Keratinocyte (primary cell): ENCODE measurements around the gene DDX43. TPM values are rescaled to one million over a fixed set of nuclear protein-coding genes. Genes with fewer than 3 reads are reported as not detected.

Experiments
- DNase-seq: peaks from one replicate; pipeline ENCODE4 v3.0.0-alpha.2; 2011; ENCODE audit warnings: low read depth, missing footprints, low spot score
- FAIRE-seq: peaks from 2 replicates; lab custom pipeline; 2011; peaks lifted over from hg19 to GRCh38; lab: Jason Lieb, UNC
- H2AFZ ChIP-seq: 2 replicates; pipeline ENCODE4 v1.6.0; 2012; ENCODE audit warnings: low read length, control low read depth, inconsistent platforms; ENCODE audit not compliant: control insufficient read depth
- H3K27ac ChIP-seq: 2 replicates; pipeline ENCODE4 v1.5.1; 2011; ENCODE audit warnings: low read length; ENCODE audit not compliant: control insufficient read depth, insufficient read depth
- H3K27me3 ChIP-seq: 3 replicates; pipeline ENCODE4 v1.6.0; 2011; ENCODE audit warnings: low read length; ENCODE audit not compliant: control insufficient read depth, insufficient read depth; ENCODE audit errors: extremely low read depth
- H3K36me3 ChIP-seq, 2 experiments: 2 replicates in 1 of 2; 3 replicates in 1 of 2; pipeline ENCODE4 v1.5.1; 2011; ENCODE audit warnings: low read length in 2 of 2, mild to moderate bottlenecking in 1 of 2; ENCODE audit not compliant: control insufficient read depth in 2 of 2, insufficient read depth in 2 of 2; ENCODE audit errors: extremely low read depth in 1 of 2
- H3K4me1 ChIP-seq: 3 replicates; pipeline ENCODE4 v1.5.1; 2011; ENCODE audit warnings: low read length; ENCODE audit not compliant: control insufficient read depth, insufficient read depth; ENCODE audit errors: extremely low read depth
- H3K4me2 ChIP-seq: 3 replicates; pipeline ENCODE4 v1.6.0; 2011; ENCODE audit warnings: low read depth, low read length; ENCODE audit not compliant: control insufficient read depth, insufficient read depth; ENCODE audit errors: extremely low read depth
- H3K4me3 ChIP-seq, 3 experiments: fragments of 200-600 bp in 1 of 3; sonication (generic) in 1 of 3; 2 replicates in 2 of 3; 3 replicates in 1 of 3; pipeline ENCODE4 v1.5.1; 2011 to 2016; ENCODE audit warnings: low read length in 3 of 3, mild to moderate bottlenecking in 3 of 3, control low read depth in 2 of 3, inconsistent platforms in 1 of 3, low read depth in 1 of 3, mixed read lengths in 1 of 3, mixed run types in 1 of 3, moderate library complexity in 1 of 3; ENCODE audit not compliant: control insufficient read depth in 2 of 3, insufficient read depth in 2 of 3; ENCODE audit errors: extremely low read depth in 1 of 3
- H3K79me2 ChIP-seq: 2 replicates; pipeline ENCODE4 v1.6.0; 2012; ENCODE audit warnings: low read length; ENCODE audit not compliant: control insufficient read depth, insufficient read depth
- H3K9ac ChIP-seq: 3 replicates; pipeline ENCODE4 v1.6.0; 2011; ENCODE audit warnings: low read length; ENCODE audit not compliant: control insufficient read depth, insufficient read depth; ENCODE audit errors: extremely low read depth
- H3K9me1 ChIP-seq: 3 replicates; pipeline ENCODE4 v1.6.0; 2011; ENCODE audit warnings: low read length; ENCODE audit not compliant: control insufficient read depth, insufficient read depth; ENCODE audit errors: extremely low read depth
- H3K9me3 ChIP-seq: 2 replicates; pipeline ENCODE4 v1.5.1; 2012; ENCODE audit warnings: low read depth, low read length; ENCODE audit not compliant: control insufficient read depth
- H4K20me1 ChIP-seq: 3 replicates; pipeline ENCODE4 v1.6.0; 2011; ENCODE audit warnings: low read length; ENCODE audit not compliant: control insufficient read depth, insufficient read depth; ENCODE audit errors: extremely low read depth
- EZH2 ChIP-seq: IDR thresholded peaks from one replicate; pipeline ENCODE4 v1.6.1; 2012; ENCODE audit warnings: inconsistent platforms, mild to moderate bottlenecking, low read length, moderate library complexity
- dilution Hi-C: fragments of 300-500 bp; cut with MboI; formaldehyde crosslinking; loops from one replicate; pipeline ENCODE4 v1.7.0; 2020; ENCODE audit warnings: low sequenced_read_pairs; ENCODE audit not compliant: extremely low pct_ligation_motif_present
- polyA plus RNA-seq, 5 experiments: library from polyadenylated mRNA; depleted of rRNA in 3 of 5; stranded (reverse) in 3 of 5; stranded (forward) in 1 of 5; unstranded in 1 of 5; fragments of >200 nt; gene quantifications; 1 replicate in 1 of 5; 2 replicates in 3 of 5; 3 replicates in 1 of 5; pipeline versions ENCODE4 v1.2.1 to v1.2.3, GENCODE V29; 2011 to 2012; ENCODE audit warnings: missing spikeins in 2 of 5, low read depth in 1 of 5, low replicate concordance in 1 of 5
- TF ChIP-seq, protein P1 (sequence below), 3 experiments: IDR thresholded peaks in 1 of 3; conservative IDR thresholded peaks in 1 of 3; optimal IDR thresholded peaks in 1 of 3; 2 replicates in 2 of 3; 3 replicates in 1 of 3; pipeline versions ENCODE3 to v1.5.1; 2011; ENCODE audit warnings: low read length in 3 of 3, mild to moderate bottlenecking in 3 of 3, moderate library complexity in 2 of 3, control low read depth in 1 of 3, inconsistent platforms in 1 of 3; ENCODE audit not compliant: insufficient read depth in 2 of 3; ENCODE audit errors: extremely low read depth in 1 of 3

DDX43 gene
- polyA plus RNA-seq, 1 donor (not counting 4 experiments of a cell fraction or from before 2014, with no cell fraction given), result 0.33 TPM

DNA sequence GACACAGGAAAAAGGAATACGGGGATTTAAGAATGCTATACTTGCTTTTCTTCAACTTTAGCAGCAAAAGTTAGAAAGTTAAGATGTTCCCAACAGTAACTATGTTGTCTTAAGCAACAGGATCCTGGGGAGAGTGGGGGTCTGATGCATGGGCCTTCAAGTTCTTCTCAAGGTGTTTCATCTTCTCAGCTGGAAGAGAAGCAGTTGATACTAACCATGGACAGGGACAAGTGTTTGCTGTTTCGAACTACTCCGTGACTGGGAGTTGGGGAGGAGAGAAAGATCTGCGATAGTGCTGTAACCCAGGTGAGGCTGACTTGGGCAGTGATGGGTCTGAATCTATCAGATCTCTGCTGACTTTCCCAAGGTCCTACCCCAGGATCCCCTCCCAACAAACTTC, 26.0 kb upstream of the DDX43 start:
- no peak overlapping the region for H2AFZ ChIP-seq
- dilution Hi-C loops, result no loop called here
- no peak overlapping the region for H3K27ac ChIP-seq
- FAIRE-seq, result no peak
- no peaks in the 10 kb centered on the region for H3K27me3 ChIP-seq
- no peaks in the 10 kb centered on the region for H3K79me2 ChIP-seq
- H4K20me1 ChIP-seq, result no peaks in the 10 kb centered on the region
- H3K9ac ChIP-seq, result no peak overlapping the region
- no peak for DNase-seq
- TF ChIP-seq, protein P1, sequence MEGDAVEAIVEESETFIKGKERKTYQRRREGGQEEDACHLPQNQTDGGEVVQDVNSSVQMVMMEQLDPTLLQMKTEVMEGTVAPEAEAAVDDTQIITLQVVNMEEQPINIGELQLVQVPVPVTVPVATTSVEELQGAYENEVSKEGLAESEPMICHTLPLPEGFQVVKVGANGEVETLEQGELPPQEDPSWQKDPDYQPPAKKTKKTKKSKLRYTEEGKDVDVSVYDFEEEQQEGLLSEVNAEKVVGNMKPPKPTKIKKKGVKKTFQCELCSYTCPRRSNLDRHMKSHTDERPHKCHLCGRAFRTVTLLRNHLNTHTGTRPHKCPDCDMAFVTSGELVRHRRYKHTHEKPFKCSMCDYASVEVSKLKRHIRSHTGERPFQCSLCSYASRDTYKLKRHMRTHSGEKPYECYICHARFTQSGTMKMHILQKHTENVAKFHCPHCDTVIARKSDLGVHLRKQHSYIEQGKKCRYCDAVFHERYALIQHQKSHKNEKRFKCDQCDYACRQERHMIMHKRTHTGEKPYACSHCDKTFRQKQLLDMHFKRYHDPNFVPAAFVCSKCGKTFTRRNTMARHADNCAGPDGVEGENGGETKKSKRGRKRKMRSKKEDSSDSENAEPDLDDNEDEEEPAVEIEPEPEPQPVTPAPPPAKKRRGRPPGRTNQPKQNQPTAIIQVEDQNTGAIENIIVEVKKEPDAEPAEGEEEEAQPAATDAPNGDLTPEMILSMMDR (optimal IDR thresholded peaks at IDR 0.05 in 1 of 3, IDR thresholded peaks at IDR 0.05 in 1 of 3, conservative IDR thresholded peaks at IDR 0.05 in 1 of 3; ENCODE audit: extremely low read depth in 1 of 3, insufficient read depth in 2 of 3, low read length in 3 of 3), result no peak
- no peak for TF ChIP-seq EZH2
- H3K9me1 ChIP-seq, result peaks cover 2% of the 10 kb centered on the region
- H3K4me3 ChIP-seq, result no peak overlapping the region
- no peaks in the 10 kb centered on the region for H3K36me3 ChIP-seq
- H3K4me2 ChIP-seq, result no peak overlapping the region
- no peaks in the 10 kb centered on the region for H3K4me1 ChIP-seq
- no peaks in the 10 kb centered on the region for H3K9me3 ChIP-seq

GRCh38 chr6:73369157-73369556, 25.5 kb upstream of the DDX43 start:
- H2AFZ ChIP-seq, result no peak overlapping the region
- no peak for DNase-seq
- H3K36me3 ChIP-seq, result no peaks in the 10 kb centered on the region
- no peaks in the 10 kb centered on the region for H3K79me2 ChIP-seq
- no peaks in the 10 kb centered on the region for H4K20me1 ChIP-seq
- no peak overlapping the region for H3K4me3 ChIP-seq
- TF ChIP-seq, protein P1 (optimal IDR thresholded peaks at IDR 0.05 in 1 of 3, IDR thresholded peaks at IDR 0.05 in 1 of 3, conservative IDR thresholded peaks at IDR 0.05 in 1 of 3; ENCODE audit: extremely low read depth in 1 of 3, insufficient read depth in 2 of 3, low read length in 3 of 3), result no peak
- no peak for TF ChIP-seq EZH2
- H3K4me1 ChIP-seq, result no peaks in the 10 kb centered on the region
- no peak for FAIRE-seq
- no peaks in the 10 kb centered on the region for H3K9me3 ChIP-seq
- peaks cover 2% of the 10 kb centered on the region for H3K9me1 ChIP-seq
- no peak overlapping the region for H3K27ac ChIP-seq
- dilution Hi-C loops, result no loop called here
- H3K9ac ChIP-seq, result no peak overlapping the region
- H3K4me2 ChIP-seq, result no peak overlapping the region
- no peaks in the 10 kb centered on the region for H3K27me3 ChIP-seq
